ENCODE data around the gene CAND2.

Gene CAND2

DNA sequence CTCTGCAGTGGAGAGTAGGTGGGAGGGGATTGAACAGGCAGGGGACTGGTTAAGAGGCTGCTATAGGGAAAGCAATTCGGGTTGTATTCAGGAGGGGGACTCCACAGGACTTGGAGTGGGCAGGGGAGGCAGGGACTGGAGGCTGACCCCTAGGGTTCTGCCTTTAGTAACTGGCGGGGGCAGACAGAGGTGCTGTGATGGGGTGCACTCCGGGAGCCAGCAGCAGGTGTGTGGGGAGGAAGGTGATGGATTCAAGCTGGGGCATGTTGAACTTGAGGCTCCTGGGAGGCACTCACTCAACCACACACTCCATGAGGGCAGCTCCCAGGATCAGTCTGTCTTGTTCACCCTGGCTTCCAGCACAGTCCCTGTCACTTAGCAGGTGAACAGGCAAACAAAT, 12.5 kb downstream of the CAND2 start:
- Histone ChIP-seq H3K9ac (ENCODE audit: low read depth, low read length, poor library complexity, severe bottlenecking) (no peak overlapping the region), H3K4me3 (ENCODE audit: low read length, poor library complexity, severe bottlenecking) (no peak overlapping the region), H3K4me1 (ENCODE audit: insufficient read depth, low read length, poor library complexity, severe bottlenecking) (no peaks in the 10 kb centered on the region), H3K9me2 (replicated peaks; ENCODE audit: low read depth, low read length) (no peaks in the 10 kb centered on the region), H3K9me3 (ENCODE audit: insufficient read depth, low read depth, low read length) (no peaks in the 10 kb centered on the region), H2AFZ (ENCODE audit: low read length) (no peak overlapping the region), H3F3A (ENCODE audit: low read depth) (no peaks in the 10 kb centered on the region), H4K20me1 (ENCODE audit: insufficient read depth, low read length, poor library complexity, severe bottlenecking) (no peaks in the 10 kb centered on the region), H3K79me2 (ENCODE audit: insufficient read depth, low read length) (no peaks in the 10 kb centered on the region), H3K36me3 (ENCODE audit: insufficient read depth, low read length) (no peaks in the 10 kb centered on the region), H3K27me3 (ENCODE audit: insufficient read depth, low read length, poor library complexity, severe bottlenecking) (no peaks in the 10 kb centered on the region), H3K4me2 (ENCODE audit: low read depth, low read length, poor library complexity, severe bottlenecking) (no peak overlapping the region)
- TF ChIP-seq EZH2phosphoT487 (IDR thresholded peaks at IDR 0.05; ENCODE audit: borderline replicate concordance) (no peak), CTCF (conservative IDR thresholded peaks at IDR 0.05; ENCODE audit: low read length) (no peak)

GRCh38 chr3:12809435-12809834, 13.0 kb downstream of the CAND2 start:
- Histone ChIP-seq H3K79me2 (ENCODE audit: insufficient read depth, low read length) (no peaks in the 10 kb centered on the region), H3K9me3 (ENCODE audit: insufficient read depth, low read depth, low read length) (no peaks in the 10 kb centered on the region), H3K9ac (ENCODE audit: low read depth, low read length, poor library complexity, severe bottlenecking) (no peak overlapping the region), H3K4me1 (ENCODE audit: insufficient read depth, low read length, poor library complexity, severe bottlenecking) (no peaks in the 10 kb centered on the region), H3K4me2 (ENCODE audit: low read depth, low read length, poor library complexity, severe bottlenecking) (no peak overlapping the region), H2AFZ (ENCODE audit: low read length) (no peak overlapping the region), H3K27me3 (ENCODE audit: insufficient read depth, low read length, poor library complexity, severe bottlenecking) (no peaks in the 10 kb centered on the region), H4K20me1 (ENCODE audit: insufficient read depth, low read length, poor library complexity, severe bottlenecking) (no peaks in the 10 kb centered on the region), H3K36me3 (ENCODE audit: insufficient read depth, low read length) (no peaks in the 10 kb centered on the region), H3F3A (ENCODE audit: low read depth) (no peaks in the 10 kb centered on the region), H3K4me3 (ENCODE audit: low read length, poor library complexity, severe bottlenecking) (no peak overlapping the region), H3K9me2 (replicated peaks; ENCODE audit: low read depth, low read length) (no peaks in the 10 kb centered on the region)
- TF ChIP-seq EZH2phosphoT487 (IDR thresholded peaks at IDR 0.05; ENCODE audit: borderline replicate concordance) (no peak), CTCF (conservative IDR thresholded peaks at IDR 0.05; ENCODE audit: low read length) (no peak)

DNA sequence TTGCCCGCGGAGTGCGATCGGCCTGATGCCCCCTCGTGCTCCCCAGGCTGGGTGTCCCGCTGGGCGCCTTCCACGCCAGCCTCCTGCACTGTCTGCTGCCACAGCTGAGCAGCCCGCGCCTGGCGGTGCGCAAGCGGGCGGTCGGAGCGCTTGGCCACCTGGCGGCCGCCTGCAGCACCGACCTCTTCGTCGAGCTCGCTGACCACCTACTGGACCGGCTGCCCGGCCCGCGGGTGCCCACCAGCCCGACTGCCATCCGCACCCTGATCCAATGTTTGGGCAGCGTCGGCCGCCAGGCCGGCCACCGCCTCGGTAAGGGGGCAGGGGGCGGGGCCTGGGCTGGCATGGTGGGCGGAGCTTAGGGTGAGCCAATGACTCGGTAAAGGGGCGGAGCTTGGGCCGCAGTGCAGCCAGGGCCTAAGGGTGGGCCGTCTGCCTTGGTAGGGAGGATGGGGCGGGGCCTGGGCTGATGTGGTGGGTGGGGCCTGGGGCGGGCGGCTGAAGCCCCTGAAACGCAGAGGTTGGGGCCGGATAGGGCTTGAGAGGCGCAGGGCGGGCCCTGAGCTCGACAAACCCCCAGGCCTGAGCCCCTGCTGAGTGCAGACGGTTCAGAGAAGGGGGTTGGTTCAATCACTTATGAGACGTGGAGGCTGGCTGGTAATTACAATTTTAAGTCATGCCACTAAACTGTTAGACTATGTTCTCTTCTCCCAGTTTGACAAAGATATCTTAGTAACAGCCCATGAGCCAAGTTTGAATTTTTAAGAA, 13.7 kb downstream of the CAND2 start:
- no peaks in the 10 kb centered on the region for H3K79me2 ChIP-seq (ENCODE audit: insufficient read depth, low read length)
- no peaks in the 10 kb centered on the region for H3F3A ChIP-seq (ENCODE audit: low read depth)
- H3K4me2 ChIP-seq (ENCODE audit: low read depth, low read length, poor library complexity, severe bottlenecking) = no peak overlapping the region
- no peaks in the 10 kb centered on the region for H3K36me3 ChIP-seq (ENCODE audit: insufficient read depth, low read length)
- H3K9me3 ChIP-seq (ENCODE audit: insufficient read depth, low read depth, low read length) = no peaks in the 10 kb centered on the region
- no peaks in the 10 kb centered on the region for H3K9me2 ChIP-seq (replicated peaks; ENCODE audit: low read depth, low read length)
- no peaks in the 10 kb centered on the region for H3K4me1 ChIP-seq (ENCODE audit: insufficient read depth, low read length, poor library complexity, severe bottlenecking)
- H4K20me1 ChIP-seq (ENCODE audit: insufficient read depth, low read length, poor library complexity, severe bottlenecking) = no peaks in the 10 kb centered on the region
- no peaks in the 10 kb centered on the region for H3K27me3 ChIP-seq (ENCODE audit: insufficient read depth, low read length, poor library complexity, severe bottlenecking)
- TF ChIP-seq CTCF (conservative IDR thresholded peaks at IDR 0.05; ENCODE audit: low read length) (no peak), EZH2phosphoT487 (IDR thresholded peaks at IDR 0.05; ENCODE audit: borderline replicate concordance) (no peak)
- H2AFZ ChIP-seq (ENCODE audit: low read length) = no peak overlapping the region
- no peak overlapping the region for H3K4me3 ChIP-seq (ENCODE audit: low read length, poor library complexity, severe bottlenecking)
- H3K9ac ChIP-seq (ENCODE audit: low read depth, low read length, poor library complexity, severe bottlenecking) = no peak overlapping the region

Data from Loucy (cell line).